ENCODE results near the gene KRT84. TPM values are rescaled to one million over a fixed set of nuclear protein-coding genes. Genes with fewer than 3 reads are reported as not detected.

KRT84 gene
- total RNA-seq, 1 donor: not detected

GRCh38 chr12:52418576-52419110 is 33.2 kb upstream of the KRT84 start:
- TF ChIP-seq, protein P1, sequence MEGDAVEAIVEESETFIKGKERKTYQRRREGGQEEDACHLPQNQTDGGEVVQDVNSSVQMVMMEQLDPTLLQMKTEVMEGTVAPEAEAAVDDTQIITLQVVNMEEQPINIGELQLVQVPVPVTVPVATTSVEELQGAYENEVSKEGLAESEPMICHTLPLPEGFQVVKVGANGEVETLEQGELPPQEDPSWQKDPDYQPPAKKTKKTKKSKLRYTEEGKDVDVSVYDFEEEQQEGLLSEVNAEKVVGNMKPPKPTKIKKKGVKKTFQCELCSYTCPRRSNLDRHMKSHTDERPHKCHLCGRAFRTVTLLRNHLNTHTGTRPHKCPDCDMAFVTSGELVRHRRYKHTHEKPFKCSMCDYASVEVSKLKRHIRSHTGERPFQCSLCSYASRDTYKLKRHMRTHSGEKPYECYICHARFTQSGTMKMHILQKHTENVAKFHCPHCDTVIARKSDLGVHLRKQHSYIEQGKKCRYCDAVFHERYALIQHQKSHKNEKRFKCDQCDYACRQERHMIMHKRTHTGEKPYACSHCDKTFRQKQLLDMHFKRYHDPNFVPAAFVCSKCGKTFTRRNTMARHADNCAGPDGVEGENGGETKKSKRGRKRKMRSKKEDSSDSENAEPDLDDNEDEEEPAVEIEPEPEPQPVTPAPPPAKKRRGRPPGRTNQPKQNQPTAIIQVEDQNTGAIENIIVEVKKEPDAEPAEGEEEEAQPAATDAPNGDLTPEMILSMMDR (IDR thresholded peaks at IDR 0.05; ENCODE audit: insufficient read depth, low read length): no peak
- DNase-seq (ENCODE audit: low read depth): no peak
- no peak overlapping the region for H3K4me3 ChIP-seq (ENCODE audit: low read depth, low read length)

- DNase-seq (ENCODE audit: low read depth): no peak
- H3K4me3 ChIP-seq (ENCODE audit: low read depth, low read length): no peak overlapping the region
- TF ChIP-seq, protein P1 (IDR thresholded peaks at IDR 0.05; ENCODE audit: insufficient read depth, low read length): no peak
Measured at GRCh38 chr12:52417740-52418139, 32.3 kb upstream of the KRT84 start.

DNA sequence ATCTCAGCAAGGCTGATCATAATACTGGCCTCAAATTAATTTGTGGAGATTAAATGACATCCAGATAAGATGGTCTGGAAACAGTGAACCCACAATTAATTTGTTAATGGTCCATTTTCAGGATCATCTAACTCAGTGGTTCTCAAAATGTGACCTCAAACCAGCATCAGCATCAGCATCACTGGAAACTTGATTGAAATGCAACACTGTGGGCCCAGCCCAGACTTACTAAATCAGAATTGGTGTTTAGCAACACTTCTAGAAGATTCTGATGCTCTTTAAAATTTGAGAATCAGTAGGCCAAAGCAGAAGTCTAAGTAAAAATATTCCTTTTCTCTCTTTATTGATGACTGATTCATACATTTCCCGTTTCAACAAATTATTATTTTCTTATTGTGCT is 31.3 kb upstream of the KRT84 start:
- TF ChIP-seq, protein P1 (IDR thresholded peaks at IDR 0.05; ENCODE audit: insufficient read depth, low read length): no peak
- DNase-seq (ENCODE audit: low read depth): no peak
- H3K4me3 ChIP-seq (ENCODE audit: low read depth, low read length): no peak overlapping the region

GRCh38 chr12:52415870-52416750 is 30.7 kb upstream of the KRT84 start:
- peak; percentile 79 for DNase-seq (ENCODE audit: low read depth)
- H3K4me3 ChIP-seq (ENCODE audit: low read depth, low read length): no peak overlapping the region

GRCh38 chr12:52414936-52415335 is 29.5 kb upstream of the KRT84 start:
- DNase-seq (ENCODE audit: low read depth): no peak
- H3K4me3 ChIP-seq (ENCODE audit: low read depth, low read length): no peak overlapping the region
- TF ChIP-seq, protein P1 (IDR thresholded peaks at IDR 0.05; ENCODE audit: insufficient read depth, low read length): no peak

More at GRCh38 chr12:52415870-52416750, 30.7 kb upstream of the KRT84 start:
- TF ChIP-seq, protein P1 (IDR thresholded peaks at IDR 0.05; ENCODE audit: insufficient read depth, low read length): no peak

DNA sequence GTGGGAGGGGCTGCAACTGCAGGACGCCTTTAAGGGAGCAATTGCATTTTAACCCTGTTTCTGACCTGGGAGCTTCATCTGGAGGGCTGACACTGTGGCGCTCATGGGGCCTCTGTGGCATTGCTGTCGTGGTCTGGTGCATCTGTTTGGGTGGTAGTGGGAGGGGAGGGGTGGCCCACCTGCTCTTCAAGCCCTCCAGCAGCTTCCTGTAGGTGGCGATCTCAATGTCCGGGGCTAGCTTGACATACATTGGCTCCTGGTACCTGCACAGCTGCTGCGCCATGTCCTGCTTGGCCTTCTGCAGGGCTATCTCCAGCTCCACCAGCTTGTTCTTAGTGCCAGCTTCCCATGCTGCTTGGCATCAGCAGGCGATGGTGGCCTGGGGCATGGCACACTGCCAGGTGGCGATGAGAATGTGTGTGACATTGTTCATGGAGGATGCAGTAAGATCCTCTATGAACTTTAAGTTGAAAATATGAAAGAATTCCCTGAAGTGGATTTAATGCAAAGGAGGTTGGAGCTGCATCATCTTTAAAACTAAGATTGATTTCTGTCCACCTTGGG is 28.4 kb upstream of the KRT84 start:
- TF ChIP-seq, protein P1 (IDR thresholded peaks at IDR 0.05; ENCODE audit: insufficient read depth, low read length): no peak
- no peak for DNase-seq (ENCODE audit: low read depth)
- no peak overlapping the region for H3K4me3 ChIP-seq (ENCODE audit: low read depth, low read length)

Measured in fibroblast of the aortic adventitia (primary cell).